BJ (cell line): ENCODE results near the gene MSH5. TPM values are rescaled to one million over a fixed set of nuclear protein-coding genes. Genes with fewer than 3 reads are reported as not detected.
"Not testable (repeated sequence)": the region's sequence is repeated elsewhere in the genome, so short reads cannot be mapped to it uniquely, and the experiment has no call there.

ENCODE experiments used
- CTCF ChIA-PET: fragments of 350-600 bp; formaldehyde crosslinking; extraction: SDS; loops from one replicate; lab custom pipeline; 2021; ENCODE audit warnings: antibody characterized with exemption, inconsistent platforms; lab: Yijun Ruan, JAX
- POLR2A ChIA-PET: fragments of 300-600 bp; sonication (Branson Sonifier 250); formaldehyde crosslinking; extraction: SDS; loops from one replicate; lab custom pipeline; 2021; ENCODE audit warnings: antibody characterized with exemption; lab: Charles Lee
- DNase-seq: peaks from one replicate; pipeline ENCODE4 v3.0.0-alpha.2; 2011; ENCODE audit warnings: low read depth
- H3K27me3 ChIP-seq: 2 replicates; pipeline ENCODE4 v1.6.0; 2011; ENCODE audit warnings: low read length; ENCODE audit not compliant: control insufficient read depth, insufficient read depth
- H3K36me3 ChIP-seq: 2 replicates; pipeline ENCODE4 v1.5.1; 2011; ENCODE audit warnings: low read length; ENCODE audit not compliant: control insufficient read depth, insufficient read depth
- H3K4me3 ChIP-seq: 2 replicates; pipeline ENCODE4 v1.5.1; 2011; ENCODE audit warnings: low read depth, mild to moderate bottlenecking, control low read depth, low read length
- CTCF ChIP-seq: IDR thresholded peaks from 2 replicates; pipeline ENCODE4 v1.5.1; 2011; ENCODE audit warnings: low read depth, mild to moderate bottlenecking, control low read depth, inconsistent platforms, low read length, moderate library complexity; ENCODE audit not compliant: insufficient read depth
- polyA plus RNA-seq: library from polyadenylated mRNA; depleted of rRNA; stranded (reverse); fragments of >200 nt; gene quantifications from 2 replicates; pipeline ENCODE4 v1.2.3, GENCODE V29; 2011

Gene MSH5
- polyA plus RNA-seq, 1 experiment = 10.7 TPM

GRCh38 chr6:31706599-31706998, 33.2 kb upstream of the MSH5 start, which contains the start of gene LY6G6F:
Gene LY6G6F, plus strand, starts transcription at chr6:31706866. Its CDS starts 41 bp downstream, at chr6:31706907.
- ChIA-PET CTCF (interaction anchor here (1.2 kb wide), 1 partner anchor 66 kb away, joined by 3 read pairs; no protein-coding TSS in a partner anchor), POLR2A (no interaction called here)
- no peak within 1 kb of the TSS for H3K4me3 ChIP-seq
- no peak for TF ChIP-seq CTCF
- no peaks in the 10 kb centered on the region for H3K36me3 ChIP-seq
- DNase-seq = no peak
- H3K27me3 ChIP-seq = no peaks in the 10 kb centered on the region

- H3K4me3 ChIP-seq = no peak overlapping the region
- no peaks in the 10 kb centered on the region for H3K27me3 ChIP-seq
- no peak for TF ChIP-seq CTCF
- DNase-seq = no peak
- ChIA-PET CTCF (no interaction called here), POLR2A (no interaction called here)
- H3K36me3 ChIP-seq = no peaks in the 10 kb centered on the region
Observed at GRCh38 chr6:31707701-31708100, 32.1 kb upstream of the MSH5 start.

- CTCF ChIA-PET = interaction anchor here (1.0 kb wide), 1 partner anchor 122 kb away, joined by 3 read pairs; no protein-coding TSS in a partner anchor
Observed at GRCh38 chr6:31708224-31708623, 31.6 kb upstream of the MSH5 start.

GRCh38 chr6:31709157-31709556, 30.6 kb upstream of the MSH5 start:
- POLR2A ChIA-PET = not testable (repeated sequence)

More at GRCh38 chr6:31708224-31708623, 31.6 kb upstream of the MSH5 start:
- POLR2A ChIA-PET = no interaction called here
- Histone ChIP-seq H3K27me3 (no peaks in the 10 kb centered on the region), H3K4me3 (no peak overlapping the region), H3K36me3 (no peaks in the 10 kb centered on the region)
- no peak for TF ChIP-seq CTCF
- no peak for DNase-seq

GRCh38 chr6:31710523-31711219, 29.1 kb upstream of the MSH5 start:
- POLR2A ChIA-PET = no interaction called here
- no peak for TF ChIP-seq CTCF
- no peak for DNase-seq
- H3K27me3 ChIP-seq = peaks cover 5% of the 10 kb centered on the region; the same call in 1 of the 2 replicates
- H3K36me3 ChIP-seq = no peaks in the 10 kb centered on the region
- no peak overlapping the region for H3K4me3 ChIP-seq
- CTCF ChIA-PET = interaction anchor here (0.7 to 1.7 kb wide), 4 partner anchors 7 to 59 kb away, joined by 3 to 5 read pairs (median 4); partner anchors contain the start of gene ABHD16A

More at GRCh38 chr6:31709157-31709556, 30.6 kb upstream of the MSH5 start:
- H3K4me3 ChIP-seq, DNase-seq, H3K27me3 ChIP-seq, H3K36me3 ChIP-seq: not testable (repeated sequence)
- CTCF ChIA-PET = interaction anchor here (1.0 kb wide), 1 partner anchor 122 kb away, joined by 3 read pairs; no protein-coding TSS in a partner anchor
